K562 (cell line): Measurements from ENCODE around the gene LYSMD4. TPM values are rescaled to one million over a fixed set of nuclear protein-coding genes. Genes with fewer than 3 reads are reported as not detected.

Source experiments
- FOS ChIP-seq: IDR thresholded peaks from 3 replicates; pipeline ENCODE4 v1.6.1; 2011; ENCODE audit not compliant: insufficient read length; ENCODE audit errors: extremely low read depth
- MYC ChIP-seq, 2 experiments: fragments of 250-450 bp in 1 of 2; sonication (Bioruptor Pico) in 1 of 2; IDR thresholded peaks; 2 replicates each; pipeline versions ENCODE4 v1.5.1 to v1.6.1; 2012 to 2021; ENCODE audit warnings: low read depth in 2 of 2, borderline replicate concordance in 1 of 2, improper control_type of control experiment in 1 of 2, low read length in 1 of 2, mild to moderate bottlenecking in 1 of 2, moderate library complexity in 1 of 2
- NR2C2 ChIP-seq, 2 experiments: fragments of 200-800 bp in 1 of 2; sonication (Bioruptor generic) in 1 of 2; sonication (generic) in 1 of 2; formaldehyde crosslinking in 1 of 2; IDR thresholded peaks; 2 replicates each; pipeline versions ENCODE4 v1.6.1 to v1.8.0; 2016 to 2022; ENCODE audit warnings: mild to moderate bottlenecking in 1 of 2, missing compliant biosample characterization in 1 of 2, missing genetic modification characterization in 1 of 2, missing genetic modification reagents in 1 of 2
- PRMT5 ChIP-seq: sonication (generic); formaldehyde crosslinking; IDR thresholded peaks from 2 replicates; pipeline ENCODE4 v1.5.0; 2020; ENCODE audit warnings: missing genetic modification reagents
- SNIP1 ChIP-seq: fragments of 450-650 bp; IDR thresholded peaks from 2 replicates; pipeline ENCODE4 v1.7.1; 2017; ENCODE audit warnings: low read depth, mild to moderate bottlenecking
- ZNF165 ChIP-seq: fragments of 250-450 bp; sonication (Bioruptor Pico); IDR thresholded peaks from 2 replicates; pipeline ENCODE4 v1.4.0; 2020; ENCODE audit warnings: borderline replicate concordance
- ZNF561 ChIP-seq: fragments of 450-650 bp; formaldehyde crosslinking; conservative IDR thresholded peaks from 2 replicates; pipeline ENCODE4 v1.4.0; 2020; ENCODE audit warnings: mild to moderate bottlenecking, moderate library complexity
- ZNF76 ChIP-seq: fragments of 250-450 bp; sonication (Bioruptor Pico); IDR thresholded peaks from 2 replicates; pipeline ENCODE4 v1.4.0; 2020; ENCODE audit warnings: mild to moderate bottlenecking, moderate library complexity, borderline replicate concordance
- polyA plus RNA-seq, 8 experiments: library from polyadenylated mRNA; depleted of rRNA in 4 of 8; stranded (reverse) in 5 of 8; unstranded in 3 of 8; fragments of >200 nt; fragmentation: Nextera tagmentation in 2 of 8; fragmentation: Illumina TruSeq in 1 of 8; extraction: Ambion mirVana in 2 of 8; extraction: Trizol in 1 of 8; gene quantifications; 2 replicates each; pipeline versions ENCODE4 v1.2.1 to v1.2.3, GENCODE V29; 2011 to 2014; ENCODE audit warnings: inconsistent platforms in 1 of 8, missing spikeins in 1 of 8
- total RNA-seq, 7 experiments: library from RNA; depleted of rRNA in 6 of 7; stranded (reverse); fragments of >200 nt in 6 of 7; fragmentation: Illumina TruSeq in 2 of 7; extraction: Trizol in 2 of 7; gene quantifications; 2 replicates each; pipeline versions ENCODE4 v1.2.1 to v1.2.3, GENCODE V29; 2011 to 2021; ENCODE audit warnings: low replicate concordance in 1 of 7
- TF ChIP-seq, protein P1 (sequence below): IDR thresholded peaks from 3 replicates; pipeline ENCODE4 v1.6.1; 2011; ENCODE audit warnings: borderline replicate concordance, mild to moderate bottlenecking; ENCODE audit not compliant: insufficient read length, insufficient read depth
- TF ChIP-seq, protein P2 (sequence below), 2 experiments: IDR thresholded peaks in 1 of 2; conservative IDR thresholded peaks in 1 of 2; 2 replicates each; pipeline ENCODE4 v1.6.1; 2016; ENCODE audit warnings: low read depth in 2 of 2, mild to moderate bottlenecking in 1 of 2, missing compliant biosample characterization in 1 of 2, missing genetic modification characterization in 1 of 2, moderate library complexity in 1 of 2

LYSMD4 gene
- total and polyA plus RNA-seq, 9 of the 15 experiments (the other 6 are each of a cell fraction or from before 2014, with no cell fraction given), result 0.46 to 3.1 (median 2.0) TPM

DNA sequence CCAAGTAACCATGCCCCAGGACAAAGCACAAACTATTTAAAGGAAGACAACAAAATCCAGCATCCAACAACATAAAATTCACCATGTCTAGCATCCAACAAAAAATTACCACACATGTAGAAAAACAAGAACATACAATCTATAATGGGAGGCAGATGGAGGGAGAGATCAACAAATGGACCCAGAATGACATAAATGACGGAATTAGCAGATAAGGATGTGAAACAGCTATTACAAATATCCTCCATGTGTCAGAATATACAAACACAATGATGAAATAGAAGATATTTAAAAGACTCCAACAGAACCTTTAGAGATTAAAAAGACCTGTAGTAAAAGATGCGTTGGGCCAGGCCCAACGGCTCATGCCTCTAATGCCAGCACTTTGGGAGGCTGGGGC is 10.8 kb downstream of the LYSMD4 start (continued):
- TF ChIP-seq ZNF165 (CRISPR knock-in tag) (no peak), NR2C2 (CRISPR knock-in tag; IDR thresholded peaks at IDR 0.05) (no peak), NR2C2 (tag; IDR thresholded peaks at IDR 0.05) (no peak), ZNF561 (CRISPR knock-in tag) (no peak), MYC (IDR thresholded peaks at IDR 0.05; ENCODE audit: low read depth, low read length) (no peak), MYC (CRISPR knock-in tag; IDR thresholded peaks at IDR 0.05; ENCODE audit: borderline replicate concordance, low read depth) (no peak), FOS (no peak), PRMT5 (CRISPR knock-in tag) (no peak), SNIP1 (no peak), ZNF76 (CRISPR knock-in tag) (no peak)
- TF ChIP-seq, protein P1, sequence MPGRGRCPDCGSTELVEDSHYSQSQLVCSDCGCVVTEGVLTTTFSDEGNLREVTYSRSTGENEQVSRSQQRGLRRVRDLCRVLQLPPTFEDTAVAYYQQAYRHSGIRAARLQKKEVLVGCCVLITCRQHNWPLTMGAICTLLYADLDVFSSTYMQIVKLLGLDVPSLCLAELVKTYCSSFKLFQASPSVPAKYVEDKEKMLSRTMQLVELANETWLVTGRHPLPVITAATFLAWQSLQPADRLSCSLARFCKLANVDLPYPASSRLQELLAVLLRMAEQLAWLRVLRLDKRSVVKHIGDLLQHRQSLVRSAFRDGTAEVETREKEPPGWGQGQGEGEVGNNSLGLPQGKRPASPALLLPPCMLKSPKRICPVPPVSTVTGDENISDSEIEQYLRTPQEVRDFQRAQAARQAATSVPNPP, result no peak
- TF ChIP-seq, protein P2, sequence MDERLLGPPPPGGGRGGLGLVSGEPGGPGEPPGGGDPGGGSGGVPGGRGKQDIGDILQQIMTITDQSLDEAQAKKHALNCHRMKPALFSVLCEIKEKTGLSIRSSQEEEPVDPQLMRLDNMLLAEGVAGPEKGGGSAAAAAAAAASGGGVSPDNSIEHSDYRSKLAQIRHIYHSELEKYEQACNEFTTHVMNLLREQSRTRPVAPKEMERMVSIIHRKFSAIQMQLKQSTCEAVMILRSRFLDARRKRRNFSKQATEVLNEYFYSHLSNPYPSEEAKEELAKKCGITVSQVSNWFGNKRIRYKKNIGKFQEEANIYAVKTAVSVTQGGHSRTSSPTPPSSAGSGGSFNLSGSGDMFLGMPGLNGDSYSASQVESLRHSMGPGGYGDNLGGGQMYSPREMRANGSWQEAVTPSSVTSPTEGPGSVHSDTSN (CRISPR knock-in tag; IDR thresholded peaks at IDR 0.05; ENCODE audit: low read depth), result no peak
- TF ChIP-seq, protein P2 (tag; conservative IDR thresholded peaks at IDR 0.05; ENCODE audit: low read depth), result no peak
